Suprapubic skin (tissue), 4 donors: Measurements from ENCODE around the gene ZNRD2. TPM values are rescaled to one million over a fixed set of nuclear protein-coding genes. Genes with fewer than 3 reads are reported as not detected.
"Not testable (repeated sequence)": the region's sequence is repeated elsewhere in the genome, so short reads cannot be mapped to it uniquely, and the experiment has no call there.

Experiments
- DNase-seq, 2 donors: peaks; one replicate each; pipeline ENCODE4 v3.0.0-alpha.2; 2019; ENCODE audit warnings: low spot score in 2 of 2
- H3K27ac ChIP-seq: fragments of 200-600 bp; sonication (generic); one replicate; pipeline ENCODE4 v1.5.1; 2019
- H3K27me3 ChIP-seq: fragments of 200-600 bp; sonication (generic); one replicate; pipeline ENCODE4 v1.5.1; 2019
- H3K36me3 ChIP-seq: fragments of 200-600 bp; sonication (generic); one replicate; pipeline ENCODE4 v1.5.1; 2019
- H3K4me1 ChIP-seq: fragments of 200-600 bp; sonication (generic); one replicate; pipeline ENCODE4 v1.5.1; 2019
- H3K4me3 ChIP-seq: fragments of 200-600 bp; sonication (generic); one replicate; pipeline ENCODE4 v1.5.1; 2019; ENCODE audit warnings: mild to moderate bottlenecking
- H3K9me3 ChIP-seq: fragments of 200-600 bp; sonication (generic); one replicate; pipeline ENCODE4 v1.5.1; 2019
- EP300 ChIP-seq: sonication (generic); formaldehyde crosslinking; IDR thresholded peaks from one replicate; pipeline ENCODE4 v1.6.1; 2017; ENCODE audit warnings: antibody characterized with exemption
- POLR2A ChIP-seq, 2 donors: fragments of 450-650 bp; IDR thresholded peaks; one replicate each; pipeline ENCODE4 v1.6.1; 2017; ENCODE audit warnings: antibody characterized with exemption in 2 of 2, mild to moderate bottlenecking in 2 of 2, moderate library complexity in 2 of 2
- POLR2AphosphoS5 ChIP-seq, 3 donors: sonication (generic); formaldehyde crosslinking; IDR thresholded peaks; one replicate each; pipeline ENCODE4 v1.6.1; 2017; ENCODE audit warnings: antibody characterized with exemption in 3 of 3
- WGBS: methylation state at CpG from one replicate; pipeline ENCODE4 v1.1.5; 2018; 5-methylcytosine and 5-hydroxymethylcytosine counted together
- total RNA-seq, 4 donors: library from RNA; depleted of rRNA; stranded (reverse); fragments of >200 nt; gene quantifications; one replicate each; pipeline ENCODE4 v1.1.0, GENCODE V29; 2016
- TF ChIP-seq, protein P1 (sequence below), 2 donors: fragments of 200-600 bp in 1 of 2; fragments of 450-650 bp in 1 of 2; sonication (generic) in 1 of 2; IDR thresholded peaks; one replicate each; pipeline ENCODE4 v1.5.1; 2016 to 2019; ENCODE audit warnings: antibody characterized with exemption in 2 of 2, mild to moderate bottlenecking in 1 of 2, moderate library complexity in 1 of 2

Gene ZNRD2
- total RNA-seq, 4 donors from 2014 or later, result 60.9 to 97.4 (median 77.9) TPM

DNA sequence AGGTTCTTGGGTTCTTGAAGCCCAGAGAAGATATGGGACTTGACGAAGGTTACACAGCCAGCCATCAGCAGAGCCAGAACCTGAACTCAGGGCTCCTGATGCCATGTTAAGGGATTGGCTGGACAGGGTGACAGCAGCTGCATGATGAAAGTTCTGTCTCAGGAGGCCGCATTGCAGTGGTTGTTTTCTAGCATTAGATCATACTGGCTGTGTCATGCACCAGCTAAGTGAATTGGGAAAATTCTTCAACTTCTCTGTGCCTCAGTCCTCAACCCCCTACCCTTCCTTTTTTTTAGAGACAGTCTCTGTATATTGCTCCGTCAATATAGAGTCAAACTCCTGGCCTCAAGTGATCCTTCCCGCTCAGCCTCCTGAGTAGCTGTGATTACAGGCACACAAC is 6.7 kb upstream of the ZNRD2 start:
- DNase-seq, result no peak
- TF ChIP-seq, protein P1, sequence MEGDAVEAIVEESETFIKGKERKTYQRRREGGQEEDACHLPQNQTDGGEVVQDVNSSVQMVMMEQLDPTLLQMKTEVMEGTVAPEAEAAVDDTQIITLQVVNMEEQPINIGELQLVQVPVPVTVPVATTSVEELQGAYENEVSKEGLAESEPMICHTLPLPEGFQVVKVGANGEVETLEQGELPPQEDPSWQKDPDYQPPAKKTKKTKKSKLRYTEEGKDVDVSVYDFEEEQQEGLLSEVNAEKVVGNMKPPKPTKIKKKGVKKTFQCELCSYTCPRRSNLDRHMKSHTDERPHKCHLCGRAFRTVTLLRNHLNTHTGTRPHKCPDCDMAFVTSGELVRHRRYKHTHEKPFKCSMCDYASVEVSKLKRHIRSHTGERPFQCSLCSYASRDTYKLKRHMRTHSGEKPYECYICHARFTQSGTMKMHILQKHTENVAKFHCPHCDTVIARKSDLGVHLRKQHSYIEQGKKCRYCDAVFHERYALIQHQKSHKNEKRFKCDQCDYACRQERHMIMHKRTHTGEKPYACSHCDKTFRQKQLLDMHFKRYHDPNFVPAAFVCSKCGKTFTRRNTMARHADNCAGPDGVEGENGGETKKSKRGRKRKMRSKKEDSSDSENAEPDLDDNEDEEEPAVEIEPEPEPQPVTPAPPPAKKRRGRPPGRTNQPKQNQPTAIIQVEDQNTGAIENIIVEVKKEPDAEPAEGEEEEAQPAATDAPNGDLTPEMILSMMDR (IDR thresholded peaks at IDR 0.05), result no peak
- TF ChIP-seq POLR2AphosphoS5 (IDR thresholded peaks at IDR 0.05) (no peak), EP300 (no peak), POLR2A (IDR thresholded peaks at IDR 0.05) (no peak)
- peaks cover 3% of the 10 kb centered on the region for H3K36me3 ChIP-seq
- no peaks in the 10 kb centered on the region for H3K9me3 ChIP-seq
- H3K27me3 ChIP-seq, result no peaks in the 10 kb centered on the region
- 94% methylated on average over 4 of the region's 4 CpGs for WGBS
- H3K4me3 ChIP-seq, result no peak overlapping the region
- peaks cover 49% of the 10 kb centered on the region for H3K4me1 ChIP-seq
- H3K27ac ChIP-seq, result no peak overlapping the region

DNA sequence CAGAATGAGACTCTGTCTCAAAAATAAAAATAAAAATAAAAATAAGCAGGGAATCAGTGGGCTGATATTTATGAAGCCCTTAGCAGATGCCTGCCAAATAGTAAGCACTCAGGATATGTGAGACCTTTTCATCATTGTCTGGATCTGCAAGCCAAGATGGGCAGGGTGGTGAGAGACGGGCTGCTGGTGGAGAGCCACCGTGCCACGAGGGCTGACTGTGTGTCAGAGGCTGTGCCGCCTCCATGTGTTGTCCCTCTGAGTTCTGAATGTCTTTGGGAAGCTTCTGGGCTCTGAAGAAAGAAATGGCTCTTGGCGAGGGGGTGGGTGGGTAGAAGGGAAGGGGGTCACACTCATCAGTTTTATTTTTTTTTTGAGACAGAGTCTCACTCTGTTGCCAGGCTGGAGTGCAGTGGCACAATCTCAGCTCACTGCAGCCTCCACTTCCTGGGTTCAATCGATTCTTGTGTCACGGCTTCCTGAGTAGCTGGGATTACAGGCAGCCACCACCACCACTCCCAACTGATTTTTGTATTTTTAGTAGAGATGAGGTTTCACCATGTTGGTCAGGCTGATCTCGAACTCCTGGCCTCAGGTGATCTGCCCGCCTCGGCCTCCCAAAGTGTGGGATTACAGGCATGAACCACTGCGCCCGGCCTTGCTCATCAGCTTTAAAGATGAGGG is 5.3 kb upstream of the ZNRD2 start:
- H3K4me1 ChIP-seq, result peaks cover 46% of the 10 kb centered on the region
- not testable (repeated sequence) for H3K4me3 ChIP-seq, H3K9me3 ChIP-seq, DNase-seq, H3K27ac ChIP-seq, H3K36me3 ChIP-seq, H3K27me3 ChIP-seq
- 84% methylated on average over 12 of the region's 12 CpGs for WGBS

DNA sequence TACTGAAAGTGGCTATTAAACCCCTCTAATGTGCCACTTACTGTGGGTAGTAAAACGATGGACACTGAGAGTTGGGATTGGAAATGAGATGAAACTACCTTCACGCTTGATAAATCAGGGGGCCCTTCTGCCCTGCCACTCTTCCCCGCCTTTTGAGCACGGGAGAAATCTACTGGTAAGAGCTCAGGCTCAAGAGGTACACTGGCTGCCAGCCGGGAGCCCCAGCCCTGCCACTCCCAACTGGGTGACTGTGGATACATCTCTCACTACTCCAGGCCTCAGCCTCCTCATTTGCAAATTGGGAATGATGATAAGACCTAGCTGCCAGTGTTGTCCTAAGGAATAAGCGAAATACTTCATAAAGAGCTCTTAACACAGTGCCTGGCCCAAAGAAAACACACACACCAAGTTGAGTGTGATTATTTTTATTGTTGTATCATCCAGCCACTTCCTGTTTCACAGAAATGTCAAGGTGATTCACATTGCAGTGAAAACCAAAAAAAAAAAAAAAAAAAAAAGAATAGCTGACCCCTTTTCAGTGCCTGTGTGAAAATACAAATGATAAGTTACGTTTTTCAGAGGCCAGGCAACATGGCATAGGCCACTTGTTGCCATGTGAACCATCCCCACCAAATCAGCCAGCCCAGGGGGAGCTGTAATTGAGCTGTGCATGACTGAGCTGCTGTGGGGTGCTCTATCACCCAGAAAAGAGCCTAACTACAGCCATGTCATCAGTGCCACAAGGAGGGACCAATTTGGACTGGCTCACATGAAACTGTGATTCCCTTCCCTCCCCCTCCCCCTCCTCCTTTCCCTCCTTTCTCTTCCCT is 4.4 kb upstream of the ZNRD2 start:
- Histone ChIP-seq H3K9me3 (no peaks in the 10 kb centered on the region), H3K36me3 (peaks cover 3% of the 10 kb centered on the region), H3K4me1 (peaks cover 41% of the 10 kb centered on the region), H3K27ac (no peak overlapping the region), H3K27me3 (no peaks in the 10 kb centered on the region), H3K4me3 (no peak overlapping the region)
- no peak for DNase-seq
- WGBS, result 81% methylated on average over 7 of the region's 7 CpGs
- TF ChIP-seq EP300 (no peak), POLR2AphosphoS5 (IDR thresholded peaks at IDR 0.05) (no peak), POLR2A (IDR thresholded peaks at IDR 0.05) (no peak)
- TF ChIP-seq, protein P1 (IDR thresholded peaks at IDR 0.05), result no peak

DNA sequence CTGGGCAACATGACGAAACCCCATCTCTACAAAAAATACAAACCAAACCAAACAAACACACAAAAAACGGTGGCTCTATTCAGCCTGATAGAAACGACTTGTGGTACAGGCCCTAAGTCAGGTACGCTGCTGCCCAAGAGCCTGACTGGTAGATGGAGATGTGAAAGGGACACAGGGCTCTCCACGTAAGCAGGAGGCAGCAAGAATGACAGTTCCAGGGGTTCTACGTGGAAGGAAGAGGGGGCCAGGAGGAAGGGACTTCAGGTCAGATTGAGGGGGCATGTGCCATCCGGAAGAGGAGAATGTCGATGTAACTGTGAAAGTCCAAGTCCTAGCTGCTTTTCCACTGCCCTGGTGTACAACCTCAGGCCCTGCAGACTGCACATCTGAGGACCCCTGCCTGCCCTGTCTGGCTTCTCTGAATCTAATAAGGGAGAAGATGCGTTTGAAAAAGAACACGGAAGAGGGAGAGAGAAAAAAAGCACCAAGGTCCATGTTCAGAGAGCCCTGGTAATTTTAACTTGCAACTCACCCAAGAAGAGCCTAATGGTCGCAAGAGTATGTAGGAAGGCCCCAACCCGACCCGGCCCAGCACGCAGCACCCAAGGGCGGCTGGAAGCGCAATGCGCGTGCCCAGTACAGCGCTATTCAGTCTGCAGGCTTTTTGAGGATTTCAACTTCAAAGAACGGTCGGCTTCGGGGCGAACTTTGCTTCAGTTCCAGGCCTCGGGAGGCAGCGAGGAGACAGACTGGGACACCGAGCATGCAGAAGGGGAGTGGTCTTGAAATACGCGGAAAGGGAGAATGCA is 909 bp upstream of the ZNRD2 start:
- H3K36me3 ChIP-seq, result peaks cover 3% of the 10 kb centered on the region
- WGBS, result 7% methylated on average over 27 of the region's 28 CpGs
- H3K4me1 ChIP-seq, result peaks cover 65% of the 10 kb centered on the region
- H3K9me3 ChIP-seq, result no peaks in the 10 kb centered on the region
- TF ChIP-seq EP300 (no peak), POLR2AphosphoS5 (IDR thresholded peaks at IDR 0.05) (no peak), POLR2A (IDR thresholded peaks at IDR 0.05) (no peak)
- TF ChIP-seq, protein P1 (IDR thresholded peaks at IDR 0.05), result no peak
- peak overlapping the region; percentile 92 for H3K27ac ChIP-seq
- H3K27me3 ChIP-seq, result no peaks in the 10 kb centered on the region
- no peak for DNase-seq
- H3K4me3 ChIP-seq, result peak overlapping the region; percentile 94

DNA sequence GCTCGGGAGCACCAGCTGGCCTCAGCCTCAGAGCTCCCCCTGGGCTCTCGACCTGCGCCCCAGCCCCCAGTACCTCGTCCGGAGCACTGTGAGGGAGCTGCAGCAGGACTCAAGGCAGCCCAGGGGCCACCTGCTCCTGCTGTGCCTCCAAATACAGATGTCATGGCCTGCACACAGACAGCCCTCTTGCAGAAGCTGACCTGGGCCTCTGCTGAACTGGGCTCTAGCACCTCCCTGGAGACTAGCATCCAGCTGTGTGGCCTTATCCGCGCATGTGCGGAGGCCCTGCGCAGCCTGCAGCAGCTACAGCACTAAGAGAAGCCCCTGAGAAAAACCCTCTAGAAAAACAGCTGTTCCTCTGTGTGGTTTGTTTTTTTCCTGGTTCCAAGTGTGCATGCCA is 1.1 kb downstream of the ZNRD2 start:
- Histone ChIP-seq H3K36me3 (peaks cover 3% of the 10 kb centered on the region), H3K27ac (no peak overlapping the region), H3K9me3 (no peaks in the 10 kb centered on the region), H3K4me3 (peak overlapping the region; percentile 94), H3K27me3 (no peaks in the 10 kb centered on the region), H3K4me1 (peaks cover 74% of the 10 kb centered on the region)
- TF ChIP-seq POLR2A (IDR thresholded peaks at IDR 0.05), result no peak
- no peak for TF ChIP-seq EP300
- no peak for TF ChIP-seq POLR2AphosphoS5 (IDR thresholded peaks at IDR 0.05)
- TF ChIP-seq, protein P1 (IDR thresholded peaks at IDR 0.05), result no peak
- DNase-seq, result peak in 1 of 2 donors; percentile 66
- 82% methylated on average over 8 of the region's 9 CpGs for WGBS
